Mammary epithelial cell (primary cell): Measurements from ENCODE around the gene ZNF559.

Experiments
- CTCF ChIP-seq, 2 donors: IDR thresholded peaks in 1 of 2; conservative IDR thresholded peaks in 1 of 2; 2 replicates each; pipeline ENCODE4 v1.5.1; 2011 to 2012; ENCODE audit warnings: inconsistent platforms in 2 of 2, low read length in 2 of 2, mild to moderate bottlenecking in 2 of 2, control low read depth in 1 of 2, low read depth in 1 of 2; ENCODE audit not compliant: insufficient read depth in 1 of 2; ENCODE audit errors: extremely low read depth in 1 of 2
- EZH2 ChIP-seq: IDR thresholded peaks from 2 replicates; pipeline ENCODE4 v1.6.1; 2012; ENCODE audit warnings: low read length, inconsistent platforms, borderline replicate concordance

DNA sequence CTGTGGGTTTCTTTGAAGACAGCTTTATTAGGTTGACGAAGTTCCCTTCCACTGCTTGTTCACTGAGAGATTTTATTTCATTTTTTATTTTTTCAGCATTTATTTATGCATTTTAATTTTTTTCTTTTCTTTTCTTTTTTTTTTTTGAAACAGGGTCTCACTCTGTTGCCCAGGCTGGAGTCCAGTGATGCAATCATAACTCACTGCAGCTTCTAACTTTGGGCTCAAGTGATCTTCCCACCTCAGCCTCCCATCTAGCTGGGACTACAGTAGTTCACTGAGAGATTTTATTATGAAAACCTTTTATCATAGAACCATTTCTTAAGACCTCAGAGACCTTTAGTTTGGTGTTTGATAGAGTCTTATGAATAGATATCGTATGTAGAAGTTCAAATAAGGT, 28.5 kb downstream of the ZNF559 start:
- TF ChIP-seq CTCF (conservative IDR thresholded peaks at IDR 0.05 in 1 of 2, IDR thresholded peaks at IDR 0.05 in 1 of 2; ENCODE audit: extremely low read depth in 1 of 2, insufficient read depth in 1 of 2, low read depth in 1 of 2, low read length in 2 of 2) (no peak), EZH2 (no peak)
